H4 (cell line): ENCODE measurements around the gene KLHL2. TPM values are rescaled to one million over a fixed set of nuclear protein-coding genes. Genes with fewer than 3 reads are reported as not detected.

Experiments
- DNase-seq: peaks from one replicate; pipeline ENCODE4 v3.0.0-alpha.2; 2015; ENCODE audit warnings: low spot score
- total RNA-seq: library from RNA; depleted of rRNA; stranded (reverse); fragments of >200 nt; shearing (Covaris generic); gene quantifications from 2 replicates; pipeline ENCODE4 v1.2.3, GENCODE V29; 2014; rRNA removed

Gene KLHL2
- total RNA-seq, 1 experiment from 2014 or later, result 13.2 TPM

DNA sequence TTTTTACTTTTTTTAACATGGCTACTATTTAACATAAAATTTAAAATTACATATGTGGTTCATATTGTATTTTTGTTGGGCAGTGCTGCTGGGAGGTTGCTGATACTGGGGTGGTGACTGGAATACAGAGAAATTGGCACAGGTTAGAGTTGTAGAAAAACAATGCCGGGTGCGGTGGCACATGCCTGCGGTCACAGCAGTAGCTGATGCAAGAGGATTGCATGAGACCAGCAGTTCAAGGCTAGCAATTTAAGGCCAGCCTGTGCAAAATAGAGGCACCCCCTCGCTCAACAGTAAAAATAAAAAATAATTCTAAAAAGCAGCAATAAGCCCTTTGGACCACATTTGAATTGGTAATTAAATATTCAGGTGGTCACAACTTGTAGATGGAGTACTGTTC is 159.7 kb downstream of the KLHL2 start:
- peak; percentile 89 for DNase-seq

DNA sequence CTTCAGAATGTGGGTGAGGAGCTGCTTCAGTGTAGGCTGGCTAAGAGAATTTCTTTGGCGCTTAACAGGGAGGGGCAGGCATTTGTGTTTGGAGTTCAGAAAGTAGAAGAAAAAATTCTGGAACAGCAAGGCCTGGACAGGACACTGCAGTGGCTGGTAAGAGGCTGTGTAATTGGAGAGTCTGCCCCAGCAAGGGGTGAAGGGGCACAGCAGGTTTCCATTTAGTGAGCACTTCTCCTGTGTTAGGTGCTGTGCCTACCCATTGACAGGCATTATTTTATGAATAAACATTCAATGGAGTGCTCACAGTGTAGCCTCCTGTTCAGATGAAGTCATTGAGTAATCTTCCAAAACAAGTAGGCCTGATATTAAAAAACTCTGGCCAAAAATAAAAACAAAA is 160.8 kb downstream of the KLHL2 start:
- DNase-seq, result no peak

DNA sequence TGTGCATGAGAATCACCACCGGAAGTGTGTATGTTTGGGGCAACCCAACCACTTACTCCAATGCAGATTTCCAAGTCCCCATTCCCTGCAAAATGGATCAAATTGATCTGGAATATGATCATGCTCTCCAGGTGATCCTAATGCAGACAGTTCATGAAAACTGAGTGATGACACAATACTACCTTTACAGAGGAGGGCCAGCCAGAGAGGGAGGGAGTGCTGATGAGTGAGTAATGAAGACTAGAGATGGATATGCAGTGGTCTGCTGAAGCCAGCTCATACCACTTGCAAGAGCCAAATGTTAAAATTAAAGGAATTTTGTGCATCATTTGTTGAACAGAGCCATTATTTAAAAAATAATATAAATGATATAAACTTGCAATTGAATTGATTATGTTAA is 161.2 kb downstream of the KLHL2 start:
- no peak for DNase-seq

DNA sequence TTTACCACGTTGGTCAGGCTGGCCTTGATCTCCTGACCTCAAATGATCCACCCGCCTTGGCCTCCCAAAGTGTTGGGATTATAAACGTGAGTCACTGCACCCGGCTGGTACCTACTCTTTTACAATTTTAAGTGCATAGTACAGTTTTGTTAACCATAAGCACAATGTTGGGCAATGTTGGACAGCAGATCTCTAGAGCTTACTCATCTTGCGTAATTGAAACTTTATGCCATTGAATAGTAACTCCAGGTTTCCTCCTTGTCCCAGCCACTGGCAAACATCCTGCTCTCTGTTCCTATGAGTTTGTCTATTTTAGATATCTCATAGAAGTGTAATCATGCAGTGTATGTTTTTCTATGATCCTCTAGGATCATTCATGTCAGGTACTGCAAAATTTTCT is 162.2 kb downstream of the KLHL2 start:
- DNase-seq, result peak; percentile 69

- DNase-seq, result no peak
These were observed 163.2 kb downstream of the KLHL2 start for GRCh38 chr4:165370530-165370929.

Other genes starting within 250 kb of the KLHL2 start
- gene TRIM61, start 229.9 kb upstream of the KLHL2 start, total RNA-seq, result not detected in 2 replicates
- not detected in 2 replicates for gene TRIM60, start 175.6 kb upstream of the KLHL2 start, total RNA-seq
- gene TRIM75, start 153.7 kb upstream of the KLHL2 start, total RNA-seq, result not detected in 2 replicates
- 22.7 and 24.7 TPM in 2 replicates for gene TMEM192, start 94.7 kb upstream of the KLHL2 start, total RNA-seq
- 138 and 149 TPM in 2 replicates for gene MSMO1, start 120.1 kb downstream of the KLHL2 start, total RNA-seq
- 18.5 and 21.4 TPM in 2 replicates for gene CPE, start 171.4 kb downstream of the KLHL2 start, total RNA-seq